HepG2 (cell line): Measurements from ENCODE around the gene PMVK. TPM values are rescaled to one million over a fixed set of nuclear protein-coding genes. Genes with fewer than 3 reads are reported as not detected.

ENCODE experiments used
- CHD2 ChIP-seq: IDR thresholded peaks from 2 replicates; pipeline ENCODE4 v1.6.1; 2011; ENCODE audit warnings: low read depth, low read length, improper control_type of control experiment
- FOSL2 ChIP-seq: sonication (generic); formaldehyde crosslinking; IDR thresholded peaks from 2 replicates; pipeline ENCODE4 v1.4.0; 2020; ENCODE audit warnings: missing genetic modification reagents
- HOXA3 ChIP-seq: sonication (generic); formaldehyde crosslinking; IDR thresholded peaks from 2 replicates; pipeline ENCODE4 v1.5.0; 2020; ENCODE audit warnings: missing genetic modification reagents
- JUNB ChIP-seq: sonication (generic); formaldehyde crosslinking; IDR thresholded peaks from 2 replicates; pipeline ENCODE4 v1.8.0; 2022; ENCODE audit warnings: missing genetic modification reagents, mild to moderate bottlenecking, borderline replicate concordance
- SIN3A ChIP-seq: IDR thresholded peaks from 2 replicates; pipeline ENCODE4 v1.6.1; 2011; ENCODE audit warnings: low read depth, mild to moderate bottlenecking, control low read depth, low read length, borderline replicate concordance
- ZMAT3 ChIP-seq: sonication (generic); formaldehyde crosslinking; conservative IDR thresholded peaks from 2 replicates; pipeline ENCODE4 v1.7.0; 2021; ENCODE audit warnings: missing genetic modification reagents
- ZNF253 ChIP-seq: sonication (generic); formaldehyde crosslinking; IDR thresholded peaks from 2 replicates; pipeline ENCODE4 v1.8.0; 2022; ENCODE audit warnings: mild to moderate bottlenecking, missing genetic modification reagents, borderline replicate concordance
- ZNF44 ChIP-seq: sonication (generic); formaldehyde crosslinking; IDR thresholded peaks from 2 replicates; pipeline ENCODE4 v1.5.1; 2020; ENCODE audit warnings: mild to moderate bottlenecking, missing genetic modification reagents
- ZNF562 ChIP-seq: sonication (generic); formaldehyde crosslinking; IDR thresholded peaks from 2 replicates; pipeline ENCODE4 v1.8.0; 2022; ENCODE audit warnings: missing genetic modification reagents, borderline replicate concordance
- ZSCAN9 ChIP-seq: IDR thresholded peaks from 2 replicates; pipeline ENCODE4 v1.6.1; 2016; ENCODE audit warnings: borderline replicate concordance
- polyA plus RNA-seq, 8 experiments: library from polyadenylated mRNA; depleted of rRNA in 3 of 8; stranded (reverse) in 7 of 8; unstranded in 1 of 8; fragments of >200 nt; fragmentation: Illumina TruSeq in 4 of 8; extraction: Trizol in 4 of 8; gene quantifications; 2 replicates each; pipeline versions ENCODE4 v1.2.1 to v1.2.3, GENCODE V29; 2011 to 2016; ENCODE audit warnings: low read depth in 4 of 8, missing spikeins in 1 of 8, mixed read lengths in 1 of 8; ENCODE audit not compliant: insufficient read depth in 1 of 8
- total RNA-seq, 5 experiments: library from RNA; depleted of rRNA; stranded (reverse); fragments of >200 nt; fragmentation: Illumina TruSeq; extraction: Trizol; gene quantifications; 2 replicates each; pipeline ENCODE4 v1.2.3, GENCODE V29; 2016; ENCODE audit warnings: low read depth in 1 of 5
- TF ChIP-seq, protein P1 (sequence below): sonication (generic); formaldehyde crosslinking; IDR thresholded peaks from 2 replicates; pipeline ENCODE4 v1.4.0; 2020; ENCODE audit warnings: mild to moderate bottlenecking, low read depth, missing genetic modification reagents
- TF ChIP-seq, protein P2 (sequence below): conservative IDR thresholded peaks from 2 replicates; pipeline ENCODE4 v1.6.1; 2018; ENCODE audit warnings: missing genetic modification reagents
- TF ChIP-seq, protein P3 (sequence below): sonication (generic); formaldehyde crosslinking; IDR thresholded peaks from 2 replicates; pipeline ENCODE4 v1.5.1; 2020; ENCODE audit warnings: mild to moderate bottlenecking, missing genetic modification reagents, moderate library complexity
- TF ChIP-seq, protein P4 (sequence below): sonication (generic); formaldehyde crosslinking; IDR thresholded peaks from 2 replicates; pipeline ENCODE4 v1.4.0; 2020; ENCODE audit warnings: missing genetic modification reagents, borderline replicate concordance
- TF ChIP-seq, protein P5 (sequence below): sonication (generic); formaldehyde crosslinking; IDR thresholded peaks from 2 replicates; pipeline ENCODE4 v1.9.0; 2022; ENCODE audit warnings: low read depth, missing genetic modification reagents
- TF ChIP-seq, protein P6 (sequence below): sonication (generic); formaldehyde crosslinking; IDR thresholded peaks from 2 replicates; pipeline ENCODE4 v1.4.0; 2020; ENCODE audit warnings: low read depth, missing genetic modification reagents

The PMVK gene
- total and polyA plus RNA-seq, 2 of the 13 experiments (the other 11 are each of a cell fraction or from before 2014, with no cell fraction given) = 3.9 to 12.6 TPM

DNA sequence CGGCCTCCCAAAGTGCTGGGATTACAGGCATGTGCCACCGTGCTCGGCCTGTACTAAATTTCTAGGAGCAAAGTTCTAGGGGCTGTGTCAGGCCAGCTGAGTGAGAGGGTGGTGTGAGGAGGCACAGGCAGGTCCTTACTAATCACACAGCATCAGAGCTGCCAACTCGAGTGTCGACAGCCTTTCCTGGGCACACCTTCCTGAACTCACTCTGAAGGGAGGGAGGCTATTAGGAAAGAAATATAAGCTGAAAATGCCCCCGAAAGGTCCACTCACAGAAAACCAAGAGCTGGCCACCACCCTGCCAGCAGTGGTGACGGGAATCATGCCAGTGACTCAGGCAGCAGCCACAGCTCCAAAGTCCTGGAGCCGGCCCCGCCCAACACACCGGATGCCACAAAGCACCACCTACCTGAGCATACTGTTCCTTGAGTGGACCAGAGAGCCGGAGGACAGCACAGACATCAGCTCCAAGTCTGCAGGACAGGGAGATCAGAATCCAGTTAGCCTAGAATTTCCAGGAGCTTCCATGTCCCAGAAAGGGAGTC lies 4.5 kb downstream of the PMVK start (continued):
- TF ChIP-seq, protein P1, sequence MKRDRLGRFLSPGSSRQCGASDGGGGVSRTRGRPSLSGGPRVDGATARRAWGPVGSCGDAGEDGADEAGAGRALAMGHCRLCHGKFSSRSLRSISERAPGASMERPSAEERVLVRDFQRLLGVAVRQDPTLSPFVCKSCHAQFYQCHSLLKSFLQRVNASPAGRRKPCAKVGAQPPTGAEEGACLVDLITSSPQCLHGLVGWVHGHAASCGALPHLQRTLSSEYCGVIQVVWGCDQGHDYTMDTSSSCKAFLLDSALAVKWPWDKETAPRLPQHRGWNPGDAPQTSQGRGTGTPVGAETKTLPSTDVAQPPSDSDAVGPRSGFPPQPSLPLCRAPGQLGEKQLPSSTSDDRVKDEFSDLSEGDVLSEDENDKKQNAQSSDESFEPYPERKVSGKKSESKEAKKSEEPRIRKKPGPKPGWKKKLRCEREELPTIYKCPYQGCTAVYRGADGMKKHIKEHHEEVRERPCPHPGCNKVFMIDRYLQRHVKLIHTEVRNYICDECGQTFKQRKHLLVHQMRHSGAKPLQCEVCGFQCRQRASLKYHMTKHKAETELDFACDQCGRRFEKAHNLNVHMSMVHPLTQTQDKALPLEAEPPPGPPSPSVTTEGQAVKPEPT = 0 out of 2 replicates have a peak, but pooled peaks have one; percentile 59
- TF ChIP-seq, protein P2, sequence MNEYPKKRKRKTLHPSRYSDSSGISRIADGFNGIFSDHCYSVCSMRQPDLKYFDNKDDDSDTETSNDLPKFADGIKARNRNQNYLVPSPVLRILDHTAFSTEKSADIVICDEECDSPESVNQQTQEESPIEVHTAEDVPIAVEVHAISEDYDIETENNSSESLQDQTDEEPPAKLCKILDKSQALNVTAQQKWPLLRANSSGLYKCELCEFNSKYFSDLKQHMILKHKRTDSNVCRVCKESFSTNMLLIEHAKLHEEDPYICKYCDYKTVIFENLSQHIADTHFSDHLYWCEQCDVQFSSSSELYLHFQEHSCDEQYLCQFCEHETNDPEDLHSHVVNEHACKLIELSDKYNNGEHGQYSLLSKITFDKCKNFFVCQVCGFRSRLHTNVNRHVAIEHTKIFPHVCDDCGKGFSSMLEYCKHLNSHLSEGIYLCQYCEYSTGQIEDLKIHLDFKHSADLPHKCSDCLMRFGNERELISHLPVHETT = no peak
- TF ChIP-seq FOSL2 (CRISPR knock-in tag) (peak; percentile 88), SIN3A (no peak), ZMAT3 (CRISPR knock-in tag) (peak; percentile 21; the same call in 1 of the 2 replicates), ZSCAN9 (CRISPR knock-in tag) (no peak), CHD2 (no peak), JUNB (CRISPR knock-in tag) (no peak), HOXA3 (CRISPR knock-in tag) (peak; percentile 63; the same call in 1 of the 2 replicates), ZNF44 (CRISPR knock-in tag) (no peak), ZNF562 (CRISPR knock-in tag) (no peak), ZNF253 (CRISPR knock-in tag) (no peak)
- TF ChIP-seq, protein P3, sequence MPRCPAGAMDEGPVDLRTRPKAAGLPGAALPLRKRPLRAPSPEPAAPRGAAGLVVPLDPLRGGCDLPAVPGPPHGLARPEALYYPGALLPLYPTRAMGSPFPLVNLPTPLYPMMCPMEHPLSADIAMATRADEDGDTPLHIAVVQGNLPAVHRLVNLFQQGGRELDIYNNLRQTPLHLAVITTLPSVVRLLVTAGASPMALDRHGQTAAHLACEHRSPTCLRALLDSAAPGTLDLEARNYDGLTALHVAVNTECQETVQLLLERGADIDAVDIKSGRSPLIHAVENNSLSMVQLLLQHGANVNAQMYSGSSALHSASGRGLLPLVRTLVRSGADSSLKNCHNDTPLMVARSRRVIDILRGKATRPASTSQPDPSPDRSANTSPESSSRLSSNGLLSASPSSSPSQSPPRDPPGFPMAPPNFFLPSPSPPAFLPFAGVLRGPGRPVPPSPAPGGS = 0 out of 2 replicates have a peak, but pooled peaks have one; percentile 36
- TF ChIP-seq, protein P4, sequence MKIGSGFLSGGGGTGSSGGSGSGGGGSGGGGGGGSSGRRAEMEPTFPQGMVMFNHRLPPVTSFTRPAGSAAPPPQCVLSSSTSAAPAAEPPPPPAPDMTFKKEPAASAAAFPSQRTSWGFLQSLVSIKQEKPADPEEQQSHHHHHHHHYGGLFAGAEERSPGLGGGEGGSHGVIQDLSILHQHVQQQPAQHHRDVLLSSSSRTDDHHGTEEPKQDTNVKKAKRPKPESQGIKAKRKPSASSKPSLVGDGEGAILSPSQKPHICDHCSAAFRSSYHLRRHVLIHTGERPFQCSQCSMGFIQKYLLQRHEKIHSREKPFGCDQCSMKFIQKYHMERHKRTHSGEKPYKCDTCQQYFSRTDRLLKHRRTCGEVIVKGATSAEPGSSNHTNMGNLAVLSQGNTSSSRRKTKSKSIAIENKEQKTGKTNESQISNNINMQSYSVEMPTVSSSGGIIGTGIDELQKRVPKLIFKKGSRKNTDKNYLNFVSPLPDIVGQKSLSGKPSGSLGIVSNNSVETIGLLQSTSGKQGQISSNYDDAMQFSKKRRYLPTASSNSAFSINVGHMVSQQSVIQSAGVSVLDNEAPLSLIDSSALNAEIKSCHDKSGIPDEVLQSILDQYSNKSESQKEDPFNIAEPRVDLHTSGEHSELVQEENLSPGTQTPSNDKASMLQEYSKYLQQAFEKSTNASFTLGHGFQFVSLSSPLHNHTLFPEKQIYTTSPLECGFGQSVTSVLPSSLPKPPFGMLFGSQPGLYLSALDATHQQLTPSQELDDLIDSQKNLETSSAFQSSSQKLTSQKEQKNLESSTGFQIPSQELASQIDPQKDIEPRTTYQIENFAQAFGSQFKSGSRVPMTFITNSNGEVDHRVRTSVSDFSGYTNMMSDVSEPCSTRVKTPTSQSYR (CRISPR knock-in tag) = no peak
- TF ChIP-seq, protein P5, sequence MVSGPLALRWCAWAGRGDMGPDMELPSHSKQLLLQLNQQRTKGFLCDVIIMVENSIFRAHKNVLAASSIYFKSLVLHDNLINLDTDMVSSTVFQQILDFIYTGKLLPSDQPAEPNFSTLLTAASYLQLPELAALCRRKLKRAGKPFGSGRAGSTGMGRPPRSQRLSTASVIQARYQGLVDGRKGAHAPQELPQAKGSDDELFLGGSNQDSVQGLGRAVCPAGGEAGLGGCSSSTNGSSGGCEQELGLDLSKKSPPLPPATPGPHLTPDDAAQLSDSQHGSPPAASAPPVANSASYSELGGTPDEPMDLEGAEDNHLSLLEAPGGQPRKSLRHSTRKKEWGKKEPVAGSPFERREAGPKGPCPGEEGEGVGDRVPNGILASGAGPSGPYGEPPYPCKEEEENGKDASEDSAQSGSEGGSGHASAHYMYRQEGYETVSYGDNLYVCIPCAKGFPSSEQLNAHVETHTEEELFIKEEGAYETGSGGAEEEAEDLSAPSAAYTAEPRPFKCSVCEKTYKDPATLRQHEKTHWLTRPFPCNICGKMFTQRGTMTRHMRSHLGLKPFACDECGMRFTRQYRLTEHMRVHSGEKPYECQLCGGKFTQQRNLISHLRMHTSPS (CRISPR knock-in tag) = peak; percentile 89
- TF ChIP-seq, protein P6, sequence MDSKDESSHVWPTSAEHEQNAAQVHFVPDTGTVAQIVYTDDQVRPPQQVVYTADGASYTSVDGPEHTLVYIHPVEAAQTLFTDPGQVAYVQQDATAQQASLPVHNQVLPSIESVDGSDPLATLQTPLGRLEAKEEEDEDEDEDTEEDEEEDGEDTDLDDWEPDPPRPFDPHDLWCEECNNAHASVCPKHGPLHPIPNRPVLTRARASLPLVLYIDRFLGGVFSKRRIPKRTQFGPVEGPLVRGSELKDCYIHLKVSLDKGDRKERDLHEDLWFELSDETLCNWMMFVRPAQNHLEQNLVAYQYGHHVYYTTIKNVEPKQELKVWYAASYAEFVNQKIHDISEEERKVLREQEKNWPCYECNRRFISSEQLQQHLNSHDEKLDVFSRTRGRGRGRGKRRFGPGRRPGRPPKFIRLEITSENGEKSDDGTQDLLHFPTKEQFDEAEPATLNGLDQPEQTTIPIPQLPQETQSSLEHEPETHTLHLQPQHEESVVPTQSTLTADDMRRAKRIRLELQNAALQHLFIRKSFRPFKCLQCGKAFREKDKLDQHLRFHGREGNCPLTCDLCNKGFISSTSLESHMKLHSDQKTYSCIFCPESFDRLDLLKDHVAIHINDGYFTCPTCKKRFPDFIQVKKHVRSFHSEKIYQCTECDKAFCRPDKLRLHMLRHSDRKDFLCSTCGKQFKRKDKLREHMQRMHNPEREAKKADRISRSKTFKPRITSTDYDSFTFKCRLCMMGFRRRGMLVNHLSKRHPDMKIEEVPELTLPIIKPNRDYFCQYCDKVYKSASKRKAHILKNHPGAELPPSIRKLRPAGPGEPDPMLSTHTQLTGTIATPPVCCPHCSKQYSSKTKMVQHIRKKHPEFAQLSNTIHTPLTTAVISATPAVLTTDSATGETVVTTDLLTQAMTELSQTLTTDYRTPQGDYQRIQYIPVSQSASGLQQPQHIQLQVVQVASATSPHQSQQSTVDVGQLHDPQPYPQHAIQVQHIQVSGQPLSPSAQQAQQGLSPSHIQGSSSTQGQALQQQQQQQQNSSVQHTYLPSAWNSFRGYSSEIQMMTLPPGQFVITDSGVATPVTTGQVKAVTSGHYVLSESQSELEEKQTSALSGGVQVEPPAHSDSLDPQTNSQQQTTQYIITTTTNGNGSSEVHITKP (CRISPR knock-in tag) = peak; percentile 93
